K562 (cell line): Measurements from ENCODE around the gene TCEA3. TPM values are rescaled to one million over a fixed set of nuclear protein-coding genes. Genes with fewer than 3 reads are reported as not detected.

ENCODE experiments used
- ATF2 ChIP-seq: sonication (generic); formaldehyde crosslinking; IDR thresholded peaks from 2 replicates; pipeline ENCODE4 v1.8.1; 2022; ENCODE audit warnings: missing genetic modification reagents
- BRD4 ChIP-seq: fragments of 200-600 bp; sonication (generic); IDR thresholded peaks from 2 replicates; pipeline ENCODE4 v1.6.1; 2017; ENCODE audit warnings: inconsistent platforms
- C11orf30 ChIP-seq: fragments of 450-650 bp; IDR thresholded peaks from 2 replicates; pipeline ENCODE4 v1.6.1; 2016; ENCODE audit warnings: low read depth, mild to moderate bottlenecking
- CHAMP1 ChIP-seq: fragments of 450-650 bp; IDR thresholded peaks from 2 replicates; pipeline ENCODE4 v1.6.1; 2016; ENCODE audit warnings: mild to moderate bottlenecking
- ELF2 ChIP-seq: fragments of 250-450 bp; sonication (Bioruptor Pico); IDR thresholded peaks from 2 replicates; pipeline ENCODE4 v1.5.0; 2021; ENCODE audit warnings: mild to moderate bottlenecking
- EP300 ChIP-seq: IDR thresholded peaks from 2 replicates; pipeline ENCODE4 v1.6.1; 2012; ENCODE audit warnings: low read length, improper control_type of control experiment
- FOS ChIP-seq: IDR thresholded peaks from 3 replicates; pipeline ENCODE4 v1.6.1; 2011; ENCODE audit not compliant: insufficient read length; ENCODE audit errors: extremely low read depth
- GTF2E2 ChIP-seq: fragments of 200-800 bp; sonication (Bioruptor generic); IDR thresholded peaks from 2 replicates; pipeline ENCODE4 v1.6.1; 2016; ENCODE audit warnings: missing genetic modification characterization, missing compliant biosample characterization
- HBP1 ChIP-seq: fragments of 450-650 bp; formaldehyde crosslinking; IDR thresholded peaks from 2 replicates; pipeline ENCODE4 v1.4.0; 2022; ENCODE audit warnings: missing genetic modification characterization
- HEY1 ChIP-seq: fragments of 250-450 bp; sonication (Bioruptor Pico); IDR thresholded peaks from 2 replicates; pipeline ENCODE4 v1.5.0; 2020; ENCODE audit warnings: mild to moderate bottlenecking, moderate library complexity, borderline replicate concordance
- KLF10 ChIP-seq: fragments of 250-450 bp; sonication (Bioruptor Pico); IDR thresholded peaks from 2 replicates; pipeline ENCODE4 v1.6.1; 2021; ENCODE audit warnings: matching md5 sums
- MCM5 ChIP-seq: fragments of 450-650 bp; IDR thresholded peaks from 2 replicates; pipeline ENCODE4 v1.6.1; 2016; ENCODE audit warnings: low read depth
- NR2C1 ChIP-seq, 2 experiments: fragments of 450-650 bp; IDR thresholded peaks; 2 replicates each; pipeline ENCODE4 v1.6.1; 2017; ENCODE audit warnings: mild to moderate bottlenecking in 2 of 2, antibody characterized with exemption in 1 of 2, inconsistent platforms in 1 of 2, missing compliant biosample characterization in 1 of 2, missing genetic modification characterization in 1 of 2
- RHOXF2B ChIP-seq: fragments of 250-450 bp; sonication (Bioruptor Pico); conservative IDR thresholded peaks from 2 replicates; pipeline ENCODE4 v1.5.1; 2021
- SAP30 ChIP-seq: fragments of 200-600 bp; sonication (generic); IDR thresholded peaks from 2 replicates; pipeline ENCODE4 v1.6.1; 2012; ENCODE audit warnings: borderline replicate concordance, low read depth, mild to moderate bottlenecking, moderate library complexity, low read length, control low read depth, inconsistent platforms; ENCODE audit not compliant: insufficient read depth, poor library complexity, severe bottlenecking
- STAG1 ChIP-seq: sonication (generic); formaldehyde crosslinking; IDR thresholded peaks from 2 replicates; pipeline ENCODE4 v1.5.0; 2020; ENCODE audit warnings: missing genetic modification reagents, borderline replicate concordance
- TAL1 ChIP-seq: fragments of 450-650 bp; IDR thresholded peaks from 2 replicates; pipeline ENCODE4 v1.6.1; 2016; ENCODE audit warnings: mild to moderate bottlenecking
- TBL1XR1 ChIP-seq, 2 experiments: IDR thresholded peaks; 2 replicates each; pipeline ENCODE4 v1.6.1; 2012; ENCODE audit warnings: improper control_type of control experiment in 2 of 2, low read length in 2 of 2, mild to moderate bottlenecking in 1 of 2
- U2AF2 ChIP-seq: fragments of 200-400 bp; formaldehyde crosslinking; optimal IDR thresholded peaks from 2 replicates; pipeline ENCODE3; 2017; ENCODE audit warnings: low read depth, mild to moderate bottlenecking, low read length
- ZBED1 ChIP-seq: IDR thresholded peaks from 2 replicates; pipeline ENCODE4 v1.6.1; 2014
- ZNF174 ChIP-seq: fragments of 250-450 bp; sonication (Bioruptor Pico); IDR thresholded peaks from 2 replicates; pipeline ENCODE4 v1.4.0; 2020; ENCODE audit warnings: mild to moderate bottlenecking
- ZNF316 ChIP-seq: fragments of 450-650 bp; IDR thresholded peaks from 2 replicates; pipeline ENCODE4 v1.6.1; 2016
- ZNF512 ChIP-seq: IDR thresholded peaks from 2 replicates; pipeline ENCODE4 v1.6.1; 2016; ENCODE audit warnings: missing genetic modification characterization, missing compliant biosample characterization
- polyA plus RNA-seq, 8 experiments: library from polyadenylated mRNA; depleted of rRNA in 4 of 8; stranded (reverse) in 5 of 8; unstranded in 3 of 8; fragments of >200 nt; fragmentation: Nextera tagmentation in 2 of 8; fragmentation: Illumina TruSeq in 1 of 8; extraction: Ambion mirVana in 2 of 8; extraction: Trizol in 1 of 8; gene quantifications; 2 replicates each; pipeline versions ENCODE4 v1.2.1 to v1.2.3, GENCODE V29; 2011 to 2014; ENCODE audit warnings: inconsistent platforms in 1 of 8, missing spikeins in 1 of 8
- total RNA-seq, 7 experiments: library from RNA; depleted of rRNA in 6 of 7; stranded (reverse); fragments of >200 nt in 6 of 7; fragmentation: Illumina TruSeq in 2 of 7; extraction: Trizol in 2 of 7; gene quantifications; 2 replicates each; pipeline versions ENCODE4 v1.2.1 to v1.2.3, GENCODE V29; 2011 to 2021; ENCODE audit warnings: low replicate concordance in 1 of 7

Gene TCEA3
- total and polyA plus RNA-seq, 9 of the 15 experiments (the other 6 are each of a cell fraction or from before 2014, with no cell fraction given), result 0.03 to 0.55 (median 0.36) TPM

GRCh38 chr1:23384312-23385058 is 40.1 kb downstream of the TCEA3 start (continued):
- TF ChIP-seq HBP1 (CRISPR knock-in tag), result no peak
- TF ChIP-seq STAG1 (CRISPR knock-in tag), result no peak
- TF ChIP-seq ATF2 (CRISPR knock-in tag), result no peak
- no peak for TF ChIP-seq ZNF174 (CRISPR knock-in tag)
- TF ChIP-seq TBL1XR1 (IDR thresholded peaks at IDR 0.05; ENCODE audit: low read length in 2 of 2), result no peak
- TF ChIP-seq GTF2E2 (tag), result peak; percentile 71
- no peak for TF ChIP-seq SAP30
- TF ChIP-seq HEY1 (CRISPR knock-in tag), result no peak
- TF ChIP-seq CHAMP1, result no peak
- TF ChIP-seq BRD4, result no peak
- no peak for TF ChIP-seq ELF2 (CRISPR knock-in tag)
- no peak for TF ChIP-seq KLF10
- peak; percentile 61; the same call in 1 of the 2 replicates for TF ChIP-seq NR2C1 (IDR thresholded peaks at IDR 0.05)
- TF ChIP-seq NR2C1 (tag; IDR thresholded peaks at IDR 0.05), result peak; percentile 77
- TF ChIP-seq ZBED1, result no peak
- no peak for TF ChIP-seq U2AF2
- TF ChIP-seq C11orf30, result no peak
- TF ChIP-seq MCM5, result no peak
- TF ChIP-seq EP300, result peak; percentile 54
- TF ChIP-seq RHOXF2B (CRISPR knock-in tag), result no peak
- TF ChIP-seq TAL1, result no peak
- TF ChIP-seq ZNF316, result no peak
- TF ChIP-seq ZNF512, result no peak
- TF ChIP-seq FOS, result no peak
